ENCODE measurements around the gene MED8.

- TF ChIP-seq, protein P1, sequence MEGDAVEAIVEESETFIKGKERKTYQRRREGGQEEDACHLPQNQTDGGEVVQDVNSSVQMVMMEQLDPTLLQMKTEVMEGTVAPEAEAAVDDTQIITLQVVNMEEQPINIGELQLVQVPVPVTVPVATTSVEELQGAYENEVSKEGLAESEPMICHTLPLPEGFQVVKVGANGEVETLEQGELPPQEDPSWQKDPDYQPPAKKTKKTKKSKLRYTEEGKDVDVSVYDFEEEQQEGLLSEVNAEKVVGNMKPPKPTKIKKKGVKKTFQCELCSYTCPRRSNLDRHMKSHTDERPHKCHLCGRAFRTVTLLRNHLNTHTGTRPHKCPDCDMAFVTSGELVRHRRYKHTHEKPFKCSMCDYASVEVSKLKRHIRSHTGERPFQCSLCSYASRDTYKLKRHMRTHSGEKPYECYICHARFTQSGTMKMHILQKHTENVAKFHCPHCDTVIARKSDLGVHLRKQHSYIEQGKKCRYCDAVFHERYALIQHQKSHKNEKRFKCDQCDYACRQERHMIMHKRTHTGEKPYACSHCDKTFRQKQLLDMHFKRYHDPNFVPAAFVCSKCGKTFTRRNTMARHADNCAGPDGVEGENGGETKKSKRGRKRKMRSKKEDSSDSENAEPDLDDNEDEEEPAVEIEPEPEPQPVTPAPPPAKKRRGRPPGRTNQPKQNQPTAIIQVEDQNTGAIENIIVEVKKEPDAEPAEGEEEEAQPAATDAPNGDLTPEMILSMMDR (conservative IDR thresholded peaks at IDR 0.05; ENCODE audit: low read depth, low read length) = no peak
- no peak for TF ChIP-seq EZH2 (IDR thresholded peaks at IDR 0.05; ENCODE audit: borderline replicate concordance, low read depth, low read length, poor library complexity, severe bottlenecking)
Measured at GRCh38 chr1:43437031-43437973, 47.7 kb upstream of the MED8 start.

Data from A673 (cell line).